ENCODE data around the gene C1QL2.

Gene C1QL2

GRCh38 chr2:119173556-119174060 lies 15.1 kb upstream of the C1QL2 start:
- Mint-ChIP-seq H3K4me1 (no peaks in the 10 kb centered on the region), H3K36me3 (ENCODE audit: low read depth) (no peaks in the 10 kb centered on the region), H3K9me3 (no peaks in the 10 kb centered on the region)

GRCh38 chr2:119170504-119170903 lies 12.0 kb upstream of the C1QL2 start:
- H3K27me3 Mint-ChIP-seq (ENCODE audit: low read depth, poor library complexity), result peaks cover 45% of the 10 kb centered on the region
- H3K4me3 Mint-ChIP-seq, result no peak overlapping the region
- no peak for DNase-seq
- H3K4me1 Mint-ChIP-seq, result no peaks in the 10 kb centered on the region
- no peaks in the 10 kb centered on the region for H3K36me3 Mint-ChIP-seq (ENCODE audit: low read depth)
- no peak for TF ChIP-seq CTCF (IDR thresholded peaks at IDR 0.05)
- H3K27ac Mint-ChIP-seq, result no peak overlapping the region
- H3K9me3 Mint-ChIP-seq, result no peaks in the 10 kb centered on the region

More at GRCh38 chr2:119173556-119174060, 15.1 kb upstream of the C1QL2 start:
- Mint-ChIP-seq H3K27ac (no peak overlapping the region), H3K4me3 (no peak overlapping the region), H3K27me3 (ENCODE audit: low read depth, poor library complexity) (peaks cover 27% of the 10 kb centered on the region)
- no peak for TF ChIP-seq CTCF (IDR thresholded peaks at IDR 0.05)
- no peak for DNase-seq

- H3K36me3 Mint-ChIP-seq (ENCODE audit: low read depth), result no peaks in the 10 kb centered on the region
- TF ChIP-seq CTCF (IDR thresholded peaks at IDR 0.05), result no peak
- H3K4me3 Mint-ChIP-seq, result no peak overlapping the region
- H3K9me3 Mint-ChIP-seq, result no peaks in the 10 kb centered on the region
- no peaks in the 10 kb centered on the region for H3K4me1 Mint-ChIP-seq
- H3K27me3 Mint-ChIP-seq (ENCODE audit: low read depth, poor library complexity), result peaks cover 52% of the 10 kb centered on the region
- DNase-seq, result no peak
- H3K27ac Mint-ChIP-seq, result no peak overlapping the region
Measured at GRCh38 chr2:119169717-119170116, 11.2 kb upstream of the C1QL2 start.

GRCh38 chr2:119160361-119160990 lies 1.9 kb upstream of the C1QL2 start:
- Mint-ChIP-seq H3K36me3 (ENCODE audit: low read depth) (no peaks in the 10 kb centered on the region), H3K27ac (no peak overlapping the region), H3K4me1 (peaks cover 12% of the 10 kb centered on the region), H3K9me3 (no peaks in the 10 kb centered on the region), H3K4me3 (no peak overlapping the region), H3K27me3 (ENCODE audit: low read depth, poor library complexity) (peaks cover 92% of the 10 kb centered on the region)
- DNase-seq, result no peak
- TF ChIP-seq CTCF (IDR thresholded peaks at IDR 0.05), result no peak

- DNase-seq, result no peak
- H3K27me3 Mint-ChIP-seq (ENCODE audit: low read depth, poor library complexity), result peaks cover 93% of the 10 kb centered on the region
- no peak for TF ChIP-seq CTCF (IDR thresholded peaks at IDR 0.05)
Measured at GRCh38 chr2:119157850-119158511, 570 bp downstream of the C1QL2 start.

More at GRCh38 chr2:119157850-119158511, 570 bp downstream of the C1QL2 start:
- no peaks in the 10 kb centered on the region for H3K9me3 Mint-ChIP-seq
- peaks cover 13% of the 10 kb centered on the region for H3K4me1 Mint-ChIP-seq
- H3K27ac Mint-ChIP-seq, result no peak overlapping the region
- H3K4me3 Mint-ChIP-seq, result no peak overlapping the region
- H3K36me3 Mint-ChIP-seq (ENCODE audit: low read depth), result no peaks in the 10 kb centered on the region

All from nephron progenitor cell (in vitro differentiated cells).